Gastrocnemius medialis (tissue), 4 donors: ENCODE results near the gene NES.

Experiments
- CTCF ChIP-seq, 5 experiments: fragments of 450-650 bp in 3 of 5; fragments of 200-600 bp in 2 of 5; sonication (generic) in 2 of 5; IDR thresholded peaks in 4 of 5; conservative IDR thresholded peaks in 1 of 5; 1 replicate in 4 of 5; 2 replicates in 1 of 5; pipeline ENCODE4 v1.5.1; 2016 to 2019; ENCODE audit warnings: antibody characterized with exemption in 5 of 5, mild to moderate bottlenecking in 3 of 5, moderate library complexity in 3 of 5
- POLR2A ChIP-seq, 2 donors: fragments of 450-650 bp; IDR thresholded peaks; one replicate each; pipeline ENCODE4 v1.6.1; 2017; ENCODE audit warnings: antibody characterized with exemption in 2 of 2, mild to moderate bottlenecking in 2 of 2, moderate library complexity in 2 of 2

GRCh38 chr1:156684227-156684782, 7.1 kb upstream of the NES start:
- no peak for TF ChIP-seq CTCF (IDR thresholded peaks at IDR 0.05 in 4 of 5, conservative IDR thresholded peaks at IDR 0.05 in 1 of 5)
- no peak for TF ChIP-seq POLR2A (IDR thresholded peaks at IDR 0.05)
